NCI-H187 (cell line): ENCODE measurements around the gene SHC4.

Source experiments
- DNase-seq, 2 experiments: peaks; one replicate each; lab custom pipeline; 2025; lab: John Stamatoyannopoulos, UW

SHC4 gene

GRCh38 chr15:48968066-48968465 lies 4.3 kb upstream of the SHC4 start:
- DNase-seq, result no peak

- no peak for DNase-seq
Measured at GRCh38 chr15:48967336-48967735, 3.6 kb upstream of the SHC4 start.

- DNase-seq, result no peak
Measured at GRCh38 chr15:48966595-48967301, 3.0 kb upstream of the SHC4 start.

GRCh38 chr15:48965972-48966371 lies 2.3 kb upstream of the SHC4 start:
- DNase-seq, result no peak

GRCh38 chr15:48964898-48965297 lies 1.2 kb upstream of the SHC4 start:
- no peak for DNase-seq

- DNase-seq, result no peak
Measured at GRCh38 chr15:48962662-48963523, 826 bp downstream of the SHC4 start.

- DNase-seq, result no peak
Measured at GRCh38 chr15:48955967-48956366, 7.8 kb downstream of the SHC4 start.

- DNase-seq, result no peak
Measured at GRCh38 chr15:48955370-48955769, 8.3 kb downstream of the SHC4 start.

GRCh38 chr15:48954538-48954937 lies 9.2 kb downstream of the SHC4 start:
- DNase-seq, result no peak

GRCh38 chr15:48946840-48947187 lies 16.9 kb downstream of the SHC4 start:
- no peak for DNase-seq

GRCh38 chr15:48946074-48946839 lies 17.5 kb downstream of the SHC4 start:
- no peak for DNase-seq

- no peak for DNase-seq
Measured at GRCh38 chr15:48945386-48945785, 18.3 kb downstream of the SHC4 start.

GRCh38 chr15:48941904-48942303 lies 21.8 kb downstream of the SHC4 start:
- no peak for DNase-seq

GRCh38 chr15:48940508-48940907 lies 23.2 kb downstream of the SHC4 start:
- no peak for DNase-seq

GRCh38 chr15:48939648-48940047 lies 24.1 kb downstream of the SHC4 start:
- no peak for DNase-seq

GRCh38 chr15:48937886-48938285 lies 25.8 kb downstream of the SHC4 start:
- no peak for DNase-seq

GRCh38 chr15:48936666-48937065 lies 27.1 kb downstream of the SHC4 start:
- no peak for DNase-seq

GRCh38 chr15:48935236-48935635 lies 28.5 kb downstream of the SHC4 start:
- no peak for DNase-seq

- DNase-seq, result no peak
Measured at GRCh38 chr15:48930735-48931134, 33.0 kb downstream of the SHC4 start.

GRCh38 chr15:48929661-48930060 lies 34.1 kb downstream of the SHC4 start:
- no peak for DNase-seq

- no peak for DNase-seq
Measured at GRCh38 chr15:48928877-48929538, 34.7 kb downstream of the SHC4 start.

GRCh38 chr15:48925714-48926223 lies 38.0 kb downstream of the SHC4 start:
- no peak for DNase-seq
